ENCODE measurements around the gene ZNF611. TPM values are rescaled to one million over a fixed set of nuclear protein-coding genes. Genes with fewer than 3 reads are reported as not detected.
"Not testable (repeated sequence)": the region's sequence is repeated elsewhere in the genome, so short reads cannot be mapped to it uniquely, and the experiment has no call there.

ZNF611 gene
- total and polyA plus RNA-seq, 2 of the 13 experiments (the other 11 are each of a cell fraction or from before 2014, with no cell fraction given): 2.7 to 4.1 TPM

GRCh38 chr19:52778811-52779210 lies 44.0 kb upstream of the ZNF611 start (continued):
- TF ChIP-seq ZNF512 (CRISPR knock-in tag; IDR thresholded peaks at IDR 0.05) (no peak), FOXA3 (CRISPR knock-in tag; IDR thresholded peaks at IDR 0.05) (no peak), SNAPC2 (CRISPR knock-in tag; IDR thresholded peaks at IDR 0.05) (no peak), ASH2L (IDR thresholded peaks at IDR 0.05; ENCODE audit: insufficient read length, low read depth, low read length) (no peak), TERF1 (CRISPR knock-in tag; IDR thresholded peaks at IDR 0.05) (no peak), HNRNPUL1 (IDR thresholded peaks at IDR 0.05; ENCODE audit: low read depth, low read length) (no peak), SSRP1 (CRISPR knock-in tag; IDR thresholded peaks at IDR 0.05) (no peak), ZNF709 (CRISPR knock-in tag; IDR thresholded peaks at IDR 0.05) (no peak)

DNA sequence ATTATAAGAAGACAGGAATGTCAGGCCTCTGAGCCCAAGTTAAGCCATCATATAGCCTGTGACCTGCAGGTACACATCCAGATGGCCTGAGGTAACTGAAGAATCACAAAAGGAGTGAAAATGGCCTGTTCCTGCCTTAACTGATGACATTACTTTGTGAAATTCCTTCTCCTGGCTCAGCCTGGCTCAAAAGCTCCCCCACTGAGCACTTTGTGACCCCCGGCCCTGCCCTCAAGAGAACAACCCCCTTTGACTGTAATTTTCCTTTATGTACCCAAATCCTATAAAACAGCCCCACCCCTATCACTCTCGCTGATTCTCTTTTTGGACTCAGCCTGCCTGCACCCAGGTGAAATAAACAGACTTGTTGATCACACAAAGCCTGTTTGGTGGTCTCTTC lies 21.6 kb upstream of the ZNF611 start:
- H3K9ac ChIP-seq (ENCODE audit: insufficient read depth, low read depth, low read length); H3K36me3 ChIP-seq (replicated peaks in 1 of 2; ENCODE audit: control insufficient read depth in 1 of 2, insufficient read depth in 2 of 2, low read length in 2 of 2); H3K27ac ChIP-seq (ENCODE audit: extremely low read length, insufficient read depth, low read length); H3K4me1 ChIP-seq (ENCODE audit: insufficient read depth, low read length); H3K4me2 ChIP-seq (ENCODE audit: low read depth, low read length); H4K20me1 ChIP-seq (ENCODE audit: insufficient read depth, low read length); ATAC-seq; H3K9me3 ChIP-seq (ENCODE audit: low read length); intact Hi-C loops (cut with micrococcal nuclease; ENCODE audit: unreplicated experiment); H3K79me2 ChIP-seq (ENCODE audit: insufficient read depth, low read length); H2AFZ ChIP-seq (ENCODE audit: low read length); in situ Hi-C loops (cut with HindIII; ENCODE audit: extremely low pct_ligation_motif_present, low pct_unique_long_range_greater_than_20kb); BruUV-seq (replicated peaks); CTCF ChIA-PET (ENCODE audit: low intra/inter-chr PET ratio, low total read pairs); FAIRE-seq; DNase-seq (ENCODE audit: low spot score); H3K4me3 ChIP-seq (replicated peaks in 1 of 3; ENCODE audit: insufficient read depth in 1 of 3, low read depth in 2 of 3, low read length in 3 of 3); H3K27me3 ChIP-seq (ENCODE audit: control insufficient read depth in 1 of 2, insufficient read depth in 2 of 2, low read length in 2 of 2); POLR2A ChIA-PET: not testable (repeated sequence)
- WGBS (ENCODE audit: low lambda C conversion rate): 12% methylated on average over 2 of the region's 2 CpGs

Measured in HepG2 (cell line).